GM10266 (cell line): ENCODE results near the gene TMEM182.

Experiments used
- DNase-seq: peaks from one replicate; pipeline ENCODE4 v3.0.0; 2012; ENCODE audit errors: extremely low spot score
- TF ChIP-seq, protein P1 (sequence below): IDR thresholded peaks from 2 replicates; pipeline ENCODE4 v1.5.1; 2012; ENCODE audit warnings: mild to moderate bottlenecking, low read depth; ENCODE audit not compliant: control insufficient read depth, insufficient read depth; ENCODE audit errors: missing control alignments

TMEM182 gene

DNA sequence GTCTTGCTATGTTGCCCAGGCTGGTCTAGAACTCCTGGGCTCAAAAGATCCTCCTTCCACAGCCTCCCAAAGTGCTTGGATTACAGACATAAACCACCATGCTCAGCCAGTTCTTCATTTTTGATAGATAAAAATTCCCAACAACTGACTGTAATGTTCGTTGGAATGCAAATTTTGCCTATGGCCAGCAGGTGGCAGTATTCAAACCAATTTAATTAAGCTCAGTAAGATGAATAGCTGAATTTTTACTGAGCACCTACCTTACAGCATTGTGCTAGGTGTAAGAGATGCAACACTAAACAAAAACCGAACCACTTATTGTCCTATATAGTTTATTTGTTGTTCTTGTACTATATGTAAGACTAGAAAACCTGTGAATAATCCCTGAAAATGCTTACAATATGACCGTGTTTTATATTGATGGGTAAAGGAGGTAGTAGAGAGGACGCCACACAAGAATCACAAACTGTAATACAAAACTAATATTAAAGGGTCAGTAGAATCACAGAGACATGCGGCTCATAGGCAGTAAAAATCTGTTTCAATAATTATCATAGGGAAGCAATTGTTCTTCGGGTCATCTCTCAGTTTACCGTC, 8.2 kb upstream of the TMEM182 start:
- TF ChIP-seq, protein P1, sequence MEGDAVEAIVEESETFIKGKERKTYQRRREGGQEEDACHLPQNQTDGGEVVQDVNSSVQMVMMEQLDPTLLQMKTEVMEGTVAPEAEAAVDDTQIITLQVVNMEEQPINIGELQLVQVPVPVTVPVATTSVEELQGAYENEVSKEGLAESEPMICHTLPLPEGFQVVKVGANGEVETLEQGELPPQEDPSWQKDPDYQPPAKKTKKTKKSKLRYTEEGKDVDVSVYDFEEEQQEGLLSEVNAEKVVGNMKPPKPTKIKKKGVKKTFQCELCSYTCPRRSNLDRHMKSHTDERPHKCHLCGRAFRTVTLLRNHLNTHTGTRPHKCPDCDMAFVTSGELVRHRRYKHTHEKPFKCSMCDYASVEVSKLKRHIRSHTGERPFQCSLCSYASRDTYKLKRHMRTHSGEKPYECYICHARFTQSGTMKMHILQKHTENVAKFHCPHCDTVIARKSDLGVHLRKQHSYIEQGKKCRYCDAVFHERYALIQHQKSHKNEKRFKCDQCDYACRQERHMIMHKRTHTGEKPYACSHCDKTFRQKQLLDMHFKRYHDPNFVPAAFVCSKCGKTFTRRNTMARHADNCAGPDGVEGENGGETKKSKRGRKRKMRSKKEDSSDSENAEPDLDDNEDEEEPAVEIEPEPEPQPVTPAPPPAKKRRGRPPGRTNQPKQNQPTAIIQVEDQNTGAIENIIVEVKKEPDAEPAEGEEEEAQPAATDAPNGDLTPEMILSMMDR: peak; percentile 74
- peak; percentile 15 for DNase-seq

DNA sequence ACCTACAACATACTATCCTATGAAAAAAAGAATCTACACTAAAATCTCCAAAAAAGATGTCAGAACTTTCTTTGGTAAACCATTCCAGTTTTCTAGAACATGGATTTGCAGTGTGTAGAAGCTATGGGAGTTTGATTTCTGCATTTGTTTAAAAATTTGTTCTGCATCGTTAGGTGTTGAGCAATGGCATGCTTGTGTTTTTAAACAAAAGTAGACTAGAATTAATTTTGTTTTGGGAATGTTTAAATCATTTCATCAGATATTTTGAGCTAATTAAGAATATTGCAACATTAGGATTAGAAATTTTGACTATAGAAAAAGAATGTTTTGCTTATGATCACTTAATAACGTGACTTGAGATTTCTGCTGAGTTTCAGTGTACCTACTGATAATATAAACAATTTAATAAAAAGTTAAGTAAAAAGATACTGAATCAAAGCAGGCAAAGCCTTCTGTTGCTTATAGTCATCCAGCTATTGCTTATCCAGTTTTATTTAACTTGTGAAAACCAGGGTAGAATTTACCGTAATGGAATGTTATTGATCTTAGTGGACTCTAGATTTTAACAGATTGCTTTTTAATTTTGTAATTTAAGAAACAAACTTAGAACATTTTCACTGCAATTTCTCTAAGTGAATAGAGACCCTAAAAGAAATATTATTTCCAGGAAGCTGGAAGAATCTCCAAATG, 7.2 kb upstream of the TMEM182 start:
- no peak for DNase-seq
- TF ChIP-seq, protein P1: no peak

DNA sequence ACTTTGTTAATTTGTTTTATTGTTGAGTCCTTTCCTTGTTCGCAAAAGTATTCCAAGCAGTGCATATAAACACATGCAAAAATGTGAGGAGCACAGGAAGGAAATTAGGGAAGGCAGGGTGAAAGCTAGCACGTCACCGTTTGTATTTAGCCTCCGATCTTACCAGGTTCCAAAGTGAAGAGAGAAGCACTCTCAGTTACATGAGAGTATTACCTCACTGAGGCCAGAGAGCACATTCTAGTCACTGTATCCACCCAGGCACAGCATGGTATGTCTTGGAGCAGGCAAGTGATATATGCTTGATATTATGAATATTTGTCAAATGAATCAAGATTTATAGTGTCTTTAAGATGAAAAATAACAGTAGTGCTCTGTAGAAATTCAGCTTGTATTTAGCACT, 6.5 kb upstream of the TMEM182 start:
- TF ChIP-seq, protein P1: no peak
- DNase-seq: no peak

DNA sequence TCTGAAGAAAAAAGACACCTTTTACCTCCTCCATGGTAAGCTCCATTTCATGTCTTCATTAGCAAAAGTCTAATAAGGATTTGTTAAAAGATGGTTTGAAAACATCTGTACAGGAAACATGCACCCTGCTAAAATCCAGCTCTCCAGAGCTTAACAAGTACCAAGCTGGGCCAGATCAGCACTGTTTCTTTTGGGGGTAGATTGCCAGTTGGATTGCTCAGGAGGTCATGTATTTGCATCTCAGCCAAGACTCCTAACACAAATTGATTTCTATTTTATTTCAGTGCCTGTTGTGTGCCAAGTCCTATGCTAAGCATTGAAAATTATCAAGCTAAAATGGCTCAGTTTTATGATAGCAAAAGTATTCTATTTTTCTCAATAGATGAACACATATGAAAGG, 3.4 kb upstream of the TMEM182 start:
- no peak for DNase-seq
- TF ChIP-seq, protein P1: no peak

DNA sequence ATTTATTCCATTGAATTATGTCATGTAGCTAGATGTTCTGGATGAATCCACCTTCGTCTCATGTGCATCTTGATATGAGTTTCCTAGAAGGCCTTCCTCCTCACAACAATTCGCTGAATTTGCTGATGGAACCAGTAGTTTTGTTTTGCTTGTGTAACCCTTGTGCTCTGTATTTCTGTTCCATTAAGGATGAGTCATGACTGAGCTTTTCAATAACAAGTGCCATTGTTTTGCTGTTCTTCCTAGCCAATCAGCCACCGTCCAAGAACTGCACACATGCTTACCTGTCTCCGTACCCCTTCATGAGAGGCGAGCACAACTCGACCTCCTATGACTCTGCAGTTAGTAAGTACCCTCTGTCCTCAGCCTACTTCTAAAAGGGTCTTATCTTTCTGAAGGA, 2.3 kb downstream of the TMEM182 start:
- no peak for DNase-seq
- TF ChIP-seq, protein P1: no peak

DNA sequence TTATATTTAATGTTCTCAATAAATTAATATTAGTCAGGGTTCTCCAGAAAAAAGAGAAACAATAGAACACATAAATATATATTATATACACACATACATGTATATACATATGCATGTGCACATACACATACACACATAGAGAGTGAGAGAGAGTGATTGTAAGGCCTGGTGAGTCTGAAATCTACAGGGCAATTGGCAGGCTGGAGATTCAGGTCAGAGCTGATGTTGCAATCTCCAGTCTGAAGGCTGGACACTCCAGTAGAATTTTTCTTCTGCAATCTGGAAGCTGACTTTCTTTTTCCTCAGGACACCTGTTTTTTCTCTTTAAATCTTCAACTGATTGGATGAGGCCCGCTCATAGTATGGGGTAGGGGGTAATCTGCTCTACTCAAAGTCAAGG, 3.2 kb downstream of the TMEM182 start:
- TF ChIP-seq, protein P1: no peak
- DNase-seq: no peak

DNA sequence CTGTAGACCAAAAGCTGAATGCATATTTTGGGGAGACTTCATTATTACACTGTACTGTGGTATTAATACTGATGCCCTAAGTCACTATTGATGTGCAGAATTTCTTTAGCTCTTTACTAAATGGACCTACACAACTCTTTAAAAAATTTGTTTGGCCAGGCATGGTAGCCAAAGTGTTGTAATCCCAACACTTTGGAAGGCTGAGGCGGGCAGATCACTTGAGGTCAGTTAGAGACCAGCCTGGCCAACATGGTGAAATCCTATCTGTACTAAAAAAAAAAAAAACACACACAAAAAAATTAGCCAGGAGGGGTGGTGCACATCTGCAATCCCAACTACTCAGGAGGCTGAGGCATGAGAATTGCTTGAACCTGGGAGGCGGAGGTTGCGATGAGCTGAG, 6.4 kb downstream of the TMEM182 start:
- no peak for DNase-seq

More for the DNA sequence above, 6.4 kb downstream of the TMEM182 start:
- TF ChIP-seq, protein P1: no peak
